ENCODE data around the gene ASXL3.

- TF ChIP-seq RAD21 (IDR thresholded peaks at IDR 0.05): no peak
- no peak for TF ChIP-seq REST (IDR thresholded peaks at IDR 0.05)
- no peak for TF ChIP-seq CTCF (IDR thresholded peaks at IDR 0.05; ENCODE audit: low read depth, low read length, missing input control)
- TF ChIP-seq SP1 (IDR thresholded peaks at IDR 0.05): no peak
- TF ChIP-seq GABPA (IDR thresholded peaks at IDR 0.05 in 1 of 2, conservative IDR thresholded peaks at IDR 0.05 in 1 of 2): no peak
- TF ChIP-seq TAF1 (conservative IDR thresholded peaks at IDR 0.05): no peak
- TF ChIP-seq EGR1 (IDR thresholded peaks at IDR 0.05; ENCODE audit: low read depth in 2 of 2): no peak
- TF ChIP-seq HNF4G (IDR thresholded peaks at IDR 0.05): no peak
- TF ChIP-seq ZBTB33 (IDR thresholded peaks at IDR 0.05): no peak
- TF ChIP-seq RXRA (IDR thresholded peaks at IDR 0.05): no peak
Measured at GRCh38 chr18:33600846-33601245, 22.8 kb downstream of the ASXL3 start.

All from liver (tissue), 3 donors.